SK-N-SH (cell line): Measurements from ENCODE around the gene TPRX1. TPM values are rescaled to one million over a fixed set of nuclear protein-coding genes. Genes with fewer than 3 reads are reported as not detected.

ENCODE experiments used
- CTCF ChIA-PET: fragments of 300-600, 350-600 bp; formaldehyde crosslinking; extraction: SDS; loops from one replicate; lab custom pipeline; 2021; lab: Yijun Ruan, JAX
- POLR2A ChIA-PET: fragments of 350-600 bp; sonication (Branson Sonifier 250); formaldehyde crosslinking; extraction: SDS; loops from one replicate; lab custom pipeline; 2020; ENCODE audit warnings: antibody characterized with exemption, inconsistent platforms; lab: Yijun Ruan, JAX
- DNase-seq: peaks from one replicate; pipeline ENCODE4 v3.0.0; 2012
- H2AFZ ChIP-seq: fragments of 200-600 bp; sonication (generic); 2 replicates; pipeline ENCODE4 v1.8.1; 2016; ENCODE audit warnings: antibody characterized with exemption, mild to moderate bottlenecking, low read depth
- H3F3A ChIP-seq: fragments of 200-600 bp; sonication (generic); replicated peaks from 2 replicates; pipeline ENCODE3; 2016; ENCODE audit warnings: antibody characterized with exemption, mild to moderate bottlenecking; ENCODE audit not compliant: insufficient read depth
- H3K27ac ChIP-seq, 2 experiments: fragments of 200-500 bp in 1 of 2; fragments of 200-600 bp in 1 of 2; sonication (Bioruptor generic) in 1 of 2; sonication (generic), shearing (Covaris generic) in 1 of 2; 2 replicates each; pipeline versions ENCODE4 v1.5.1 to v1.6.1; 2014 to 2016; ENCODE audit warnings: low read depth in 2 of 2, inconsistent platforms in 1 of 2, low read length in 1 of 2, mild to moderate bottlenecking in 1 of 2, mixed read lengths in 1 of 2
- H3K27me3 ChIP-seq: fragments of 200-600 bp; sonication (generic), shearing (Covaris generic); 2 replicates; pipeline ENCODE4 v1.6.1; 2016; ENCODE audit warnings: mixed run types; ENCODE audit not compliant: insufficient read depth
- H3K36me3 ChIP-seq, 2 experiments: fragments of 200-500 bp in 1 of 2; fragments of 200-600 bp in 1 of 2; sonication (Bioruptor generic) in 1 of 2; sonication (generic) in 1 of 2; replicated peaks in 1 of 2; 2 replicates each; pipeline versions ENCODE3 to v1.5.1; 2014 to 2016; ENCODE audit warnings: low read length in 1 of 2, mild to moderate bottlenecking in 1 of 2; ENCODE audit not compliant: insufficient read depth in 2 of 2, control insufficient read depth in 1 of 2
- H3K4me1 ChIP-seq, 2 experiments: fragments of 200-500 bp in 1 of 2; fragments of 200-600 bp in 1 of 2; sonication (Bioruptor generic) in 1 of 2; sonication (generic), shearing (Covaris generic) in 1 of 2; 2 replicates each; pipeline versions ENCODE4 v1.5.1 to v1.6.1; 2014 to 2016; ENCODE audit warnings: low read depth in 1 of 2, low read length in 1 of 2, mixed run types in 1 of 2; ENCODE audit not compliant: insufficient read depth in 2 of 2, control insufficient read depth in 1 of 2
- H3K4me2 ChIP-seq: fragments of 200-600 bp; sonication (generic), shearing (Covaris generic); 2 replicates; pipeline ENCODE4 v1.6.1; 2017; ENCODE audit warnings: mixed run types
- H3K4me3 ChIP-seq, 2 experiments: fragments of 200-500 bp in 1 of 2; fragments of 200-600 bp in 1 of 2; sonication (Bioruptor generic) in 1 of 2; sonication (generic), shearing (Covaris generic) in 1 of 2; 2 replicates each; pipeline versions ENCODE4 v1.5.1 to v1.8.1; 2014 to 2016; ENCODE audit warnings: low read depth in 2 of 2, inconsistent platforms in 1 of 2, low read length in 1 of 2, mild to moderate bottlenecking in 1 of 2, mixed read lengths in 1 of 2, moderate library complexity in 1 of 2
- H3K79me2 ChIP-seq: fragments of 200-600 bp; sonication (generic); 2 replicates; pipeline ENCODE4 v1.8.1; 2017; ENCODE audit warnings: mild to moderate bottlenecking; ENCODE audit not compliant: insufficient read depth
- H3K9ac ChIP-seq: fragments of 200-600 bp; sonication (generic); 2 replicates; pipeline ENCODE4 v1.6.1; 2017; ENCODE audit warnings: mixed run types
- H3K9me2 ChIP-seq: fragments of 200-600 bp; sonication (generic); 2 replicates; pipeline ENCODE4 v1.6.1; 2017; ENCODE audit warnings: mixed run types
- H3K9me3 ChIP-seq: fragments of 200-600 bp; sonication (generic); 2 replicates; pipeline ENCODE4 v1.6.1; 2017; ENCODE audit warnings: mixed run types, mild to moderate bottlenecking, moderate library complexity
- H4K20me1 ChIP-seq: fragments of 200-600 bp; sonication (generic); 2 replicates; pipeline ENCODE4 v1.6.1; 2017; ENCODE audit warnings: mild to moderate bottlenecking, mixed run types; ENCODE audit not compliant: insufficient read depth
- FOSL2 ChIP-seq: IDR thresholded peaks from 2 replicates; pipeline ENCODE4 v1.4.0; 2012; ENCODE audit warnings: low read depth, mild to moderate bottlenecking, moderate library complexity, borderline replicate concordance
- FOXJ3 ChIP-seq: sonication (generic); formaldehyde crosslinking; IDR thresholded peaks from 2 replicates; pipeline ENCODE4 v1.5.1; 2020; ENCODE audit warnings: mild to moderate bottlenecking, missing genetic modification reagents
- GABPA ChIP-seq: IDR thresholded peaks from 2 replicates; pipeline ENCODE4 v1.4.0; 2012; ENCODE audit warnings: low read depth, mild to moderate bottlenecking
- GATA2 ChIP-seq: sonication (generic); formaldehyde crosslinking; IDR thresholded peaks from 2 replicates; pipeline ENCODE4 v1.5.0; 2020; ENCODE audit warnings: mild to moderate bottlenecking, missing genetic modification reagents
- IRF3 ChIP-seq: fragments of 150-350 bp; IDR thresholded peaks from 2 replicates; pipeline ENCODE4 v1.6.1; 2016; ENCODE audit warnings: mild to moderate bottlenecking, low read depth, low read length
- JUND ChIP-seq: IDR thresholded peaks from 2 replicates; pipeline ENCODE4 v1.4.0; 2012
- MAX ChIP-seq: IDR thresholded peaks from 2 replicates; pipeline ENCODE4 v1.4.0; 2012; ENCODE audit warnings: low read depth
- MEF2A ChIP-seq: IDR thresholded peaks from 2 replicates; pipeline ENCODE4 v1.4.0; 2012; ENCODE audit warnings: low read depth, borderline replicate concordance
- RCOR1 ChIP-seq: fragments of 150-350 bp; IDR thresholded peaks from 2 replicates; pipeline ENCODE4 v1.6.1; 2017; ENCODE audit warnings: antibody characterized with exemption, low read length
- REST ChIP-seq: IDR thresholded peaks from 2 replicates; pipeline ENCODE4 v1.6.1; 2012; ENCODE audit warnings: mild to moderate bottlenecking, low read depth, low read length, moderate library complexity
- RFX5 ChIP-seq: IDR thresholded peaks from 2 replicates; pipeline ENCODE4 v1.6.1; 2012; ENCODE audit warnings: mild to moderate bottlenecking, improper control_type of control experiment, low read length
- SIN3A ChIP-seq: IDR thresholded peaks from 2 replicates; pipeline ENCODE4 v1.6.1; 2012; ENCODE audit warnings: low read depth, mild to moderate bottlenecking, low read length, moderate library complexity, borderline replicate concordance
- USF2 ChIP-seq: fragments of 150-350 bp; IDR thresholded peaks from 2 replicates; pipeline ENCODE4 v1.6.1; 2017; ENCODE audit warnings: antibody characterized with exemption, low read length, low read depth, borderline replicate concordance
- YY1 ChIP-seq: IDR thresholded peaks from 2 replicates; pipeline ENCODE4 v1.4.0; 2012; ENCODE audit warnings: low read depth, mild to moderate bottlenecking
- WGBS: methylation state at CpG from one replicate; pipeline ENCODE4 v1.1.6; 2017; ENCODE audit warnings: low lambda C conversion rate; 5-methylcytosine and 5-hydroxymethylcytosine counted together
- polyA plus RNA-seq, 3 experiments: library from polyadenylated mRNA; depleted of rRNA; stranded (reverse); fragments of >200 nt; gene quantifications; 2 replicates each; pipeline ENCODE4 v1.2.3, GENCODE V29; 2012

Gene TPRX1
- polyA plus RNA-seq, 1 of the 3 experiments (the other 2 are of a cell fraction) = not detected

GRCh38 chr19:47826800-47827199, 22.4 kb upstream of the TPRX1 start:
- no peak overlapping the region for H3K9ac ChIP-seq
- no peaks in the 10 kb centered on the region for H3K36me3 ChIP-seq
- H3K4me3 ChIP-seq = no peak overlapping the region
- H3K9me2 ChIP-seq = no peaks in the 10 kb centered on the region
- TF ChIP-seq MEF2A (no peak), JUND (no peak), SIN3A (no peak), FOSL2 (no peak), FOXJ3 (CRISPR knock-in tag) (no peak), RCOR1 (no peak), RFX5 (no peak), USF2 (no peak), MAX (no peak), REST (no peak), YY1 (no peak), GATA2 (no peak), IRF3 (no peak), GABPA (no peak)
- 47% methylated on average over 6 of the region's 6 CpGs for WGBS
- peaks cover 28% of the 10 kb centered on the region; the same call in 1 of the 2 replicates for H3K27me3 ChIP-seq
- H4K20me1 ChIP-seq = no peaks in the 10 kb centered on the region
- CTCF ChIA-PET = interaction anchor here (1.0 to 1.8 kb wide), 2 partner anchors 36 to 42 kb away, joined by 3 to 7 read pairs; no protein-coding TSS in a partner anchor
- DNase-seq = no peak
- H3K9me3 ChIP-seq = no peaks in the 10 kb centered on the region
- H2AFZ ChIP-seq = no peak overlapping the region
- no peak overlapping the region for H3K4me2 ChIP-seq
- POLR2A ChIA-PET = no interaction called here
- H3K79me2 ChIP-seq = no peaks in the 10 kb centered on the region
- H3F3A ChIP-seq = no peaks in the 10 kb centered on the region
- no peak overlapping the region for H3K27ac ChIP-seq
- H3K4me1 ChIP-seq = no peaks in the 10 kb centered on the region
